Right lung (tissue), 10 donors: Measurements from ENCODE around the gene PLEKHM2. TPM values are rescaled to one million over a fixed set of nuclear protein-coding genes. Genes with fewer than 3 reads are reported as not detected.
"Not testable (repeated sequence)": the region's sequence is repeated elsewhere in the genome, so short reads cannot be mapped to it uniquely, and the experiment has no call there.

ENCODE experiments used
- DNase-seq, 2 donors: peaks; one replicate each; pipeline ENCODE4 v3.0.0-alpha.2; 2013
- long read RNA-seq, 8 donors: transcript quantifications; one replicate each; lab custom pipeline, GENCODE V29; 2026
- polyA plus RNA-seq, 5 donors: library from polyadenylated mRNA; unstranded; fragments of 120-200 nt; gene quantifications; one replicate each; pipeline versions ENCODE4 v1.2.1 to v1.2.3, GENCODE V29; 2013; ENCODE audit warnings: inconsistent platforms in 1 of 5, low replicate concordance in 1 of 5; ENCODE audit not compliant: insufficient read length in 5 of 5, insufficient read depth in 1 of 5

Gene PLEKHM2
- polyA plus RNA-seq, result 10 to 100 TPM; 42.6 to 62.2 (median 55.3) TPM
- long read RNA-seq, donor 1, full-length matches to known transcripts, result 6 of 61 reads
- long read RNA-seq, donor 1, partial matches to known transcripts, result 55 of 61 reads
- long read RNA-seq, donor 1, other reads (novel, unspliced or antisense), result 0 of 61 reads
- long read RNA-seq, donor 2, full-length matches to known transcripts, result 6 of 17 reads
- long read RNA-seq, donor 2, partial matches to known transcripts, result 11 of 17 reads
- long read RNA-seq, donor 2, other reads (novel, unspliced or antisense), result 0 of 17 reads
- long read RNA-seq, donor 3, full-length matches to known transcripts, result 1 of 1 reads
- long read RNA-seq, donor 3, partial matches to known transcripts, result 0 of 1 reads
- long read RNA-seq, donor 3, other reads (novel, unspliced or antisense), result 0 of 1 reads
- long read RNA-seq, donor 4, partial matches to known transcripts, result 6 of 6 reads
- long read RNA-seq, donor 4, other reads (novel, unspliced or antisense), result 0 of 6 reads
- long read RNA-seq, donor 5, full-length matches to known transcripts, result 2 of 15 reads
- long read RNA-seq, donor 5, partial matches to known transcripts, result 13 of 15 reads
- long read RNA-seq, donor 5, other reads (novel, unspliced or antisense), result 0 of 15 reads
- long read RNA-seq, donor 6, full-length matches to known transcripts, result 2 of 28 reads
- long read RNA-seq, donor 6, partial matches to known transcripts, result 26 of 28 reads
- long read RNA-seq, donor 6, other reads (novel, unspliced or antisense), result 0 of 28 reads
- long read RNA-seq, donor 7, full-length matches to known transcripts, result 6 of 13 reads
- long read RNA-seq, donor 7, partial matches to known transcripts, result 7 of 13 reads
- long read RNA-seq, donor 7, other reads (novel, unspliced or antisense), result 0 of 13 reads
- long read RNA-seq, donor 8, full-length matches to known transcripts, result 1 of 1 reads
- long read RNA-seq, donor 8, partial matches to known transcripts, result 0 of 1 reads
- long read RNA-seq, donor 8, other reads (novel, unspliced or antisense), result 0 of 1 reads

DNA sequence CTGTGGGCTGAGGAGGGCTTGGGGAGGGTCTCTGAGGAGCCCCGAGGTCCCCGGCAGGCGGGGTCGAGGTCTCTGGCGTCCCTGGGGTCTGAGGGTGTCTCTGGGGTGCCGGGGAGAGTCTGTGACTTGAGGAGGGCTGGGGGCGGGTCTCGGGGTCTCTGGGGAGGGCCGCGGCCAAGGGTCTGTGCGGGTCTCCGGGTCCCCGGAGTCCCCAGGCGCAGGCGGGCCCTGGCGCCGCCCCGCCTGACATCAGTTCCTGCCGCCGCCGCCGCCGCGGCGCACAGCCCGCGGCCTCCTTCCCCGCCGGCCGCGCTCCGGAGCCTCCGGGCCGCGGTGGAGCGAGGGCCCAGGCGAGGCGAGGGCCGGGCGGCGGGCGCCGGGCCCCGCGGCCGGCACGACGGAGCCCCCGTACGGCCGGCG lies at the start of gene PLEKHM2:
Gene PLEKHM2 (plus strand): TSS at position 279 of the 420 bp plus-strand sequence. CDS start 239 bp downstream, outside the sequence.
- DNase-seq, result peak in 1 of 2 donors; percentile 45

GRCh38 chr1:15636436-15636835 lies 47.7 kb upstream of the PLEKHM2 start:
- DNase-seq, result no peak

GRCh38 chr1:15637826-15638225 lies 46.3 kb upstream of the PLEKHM2 start:
- DNase-seq, result no peak

DNA sequence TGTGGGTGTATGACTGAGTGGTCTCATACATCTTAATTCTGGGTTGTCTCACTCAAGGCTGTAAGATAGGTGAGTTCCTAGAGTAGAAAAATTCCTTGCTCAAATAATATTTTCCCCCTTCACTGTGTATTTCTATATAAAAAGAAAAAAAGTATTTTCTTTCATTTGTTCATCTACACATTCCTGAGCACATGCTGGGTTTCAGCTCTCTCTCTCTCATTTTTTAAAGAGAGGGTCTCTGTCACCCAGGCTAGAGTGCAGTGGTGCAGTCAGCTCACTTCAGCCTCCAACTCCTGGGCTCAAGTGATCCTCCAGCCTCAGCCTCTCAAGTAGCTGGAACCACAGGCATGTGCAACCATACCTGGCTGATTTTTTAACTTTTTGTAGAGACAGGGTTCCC lies 44.9 kb upstream of the PLEKHM2 start:
- no peak for DNase-seq

DNA sequence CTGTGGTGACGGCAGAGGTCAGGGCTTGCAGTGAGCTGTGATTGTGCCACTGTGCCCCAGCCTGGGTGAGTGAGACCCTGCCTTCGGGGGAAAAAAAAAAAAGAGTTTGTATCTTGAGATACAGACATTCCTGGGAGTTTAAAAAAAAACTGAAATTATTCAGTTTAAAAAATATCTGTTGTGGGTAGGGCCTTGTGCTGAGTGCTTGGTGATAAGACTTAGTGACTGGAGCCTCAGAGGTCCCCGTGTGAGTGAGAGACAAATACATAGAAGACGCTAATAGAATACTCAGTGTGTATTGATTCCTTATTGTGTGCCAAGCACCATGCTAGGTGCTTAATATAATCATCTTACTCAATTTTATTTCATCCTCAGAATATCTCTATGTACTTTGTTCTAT lies 44.2 kb upstream of the PLEKHM2 start:
- DNase-seq, result no peak

DNA sequence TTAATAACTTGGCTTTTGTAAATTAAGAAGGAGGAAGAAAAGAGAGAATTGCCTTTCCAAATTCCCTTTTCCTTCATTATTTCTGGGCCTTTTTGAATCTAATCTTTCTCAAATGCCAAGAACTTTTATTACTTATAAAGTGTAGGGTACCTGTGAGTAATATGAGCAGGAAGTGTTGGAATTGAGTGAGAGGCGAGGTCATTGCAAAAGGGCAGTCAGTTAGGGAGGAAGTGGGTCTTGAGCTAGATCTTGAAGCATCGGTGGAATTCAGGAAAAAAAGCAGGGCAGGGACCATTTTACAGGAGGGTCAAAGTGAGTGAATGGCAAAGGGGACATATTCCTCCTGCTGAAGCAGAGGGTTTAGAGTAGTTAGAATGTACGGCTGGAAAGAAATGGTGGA lies 43.5 kb upstream of the PLEKHM2 start:
- no peak for DNase-seq

DNA sequence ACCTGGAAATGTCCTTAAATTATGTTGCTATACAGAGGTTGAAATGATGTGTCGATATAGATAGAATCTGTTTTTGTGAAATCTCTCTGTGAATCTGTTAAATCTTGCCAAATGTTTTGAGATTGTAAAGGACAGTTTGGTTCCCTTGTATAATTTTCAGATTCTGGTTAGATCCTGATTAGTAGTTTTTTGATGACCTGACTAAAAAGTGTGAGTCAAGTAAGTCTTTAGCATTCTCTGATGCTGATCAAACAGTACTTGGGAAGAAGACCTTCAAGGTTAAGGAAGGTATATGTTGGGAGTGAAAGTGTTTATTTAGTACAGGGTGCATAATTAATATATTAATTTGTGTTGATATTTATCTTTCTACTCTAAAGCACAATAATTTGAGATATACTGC lies 34.2 kb upstream of the PLEKHM2 start:
- DNase-seq, result no peak

GRCh38 chr1:15650433-15650832 lies 33.7 kb upstream of the PLEKHM2 start:
- no peak for DNase-seq

GRCh38 chr1:15652130-15652529 lies 32.0 kb upstream of the PLEKHM2 start:
- not testable (repeated sequence) for DNase-seq

DNA sequence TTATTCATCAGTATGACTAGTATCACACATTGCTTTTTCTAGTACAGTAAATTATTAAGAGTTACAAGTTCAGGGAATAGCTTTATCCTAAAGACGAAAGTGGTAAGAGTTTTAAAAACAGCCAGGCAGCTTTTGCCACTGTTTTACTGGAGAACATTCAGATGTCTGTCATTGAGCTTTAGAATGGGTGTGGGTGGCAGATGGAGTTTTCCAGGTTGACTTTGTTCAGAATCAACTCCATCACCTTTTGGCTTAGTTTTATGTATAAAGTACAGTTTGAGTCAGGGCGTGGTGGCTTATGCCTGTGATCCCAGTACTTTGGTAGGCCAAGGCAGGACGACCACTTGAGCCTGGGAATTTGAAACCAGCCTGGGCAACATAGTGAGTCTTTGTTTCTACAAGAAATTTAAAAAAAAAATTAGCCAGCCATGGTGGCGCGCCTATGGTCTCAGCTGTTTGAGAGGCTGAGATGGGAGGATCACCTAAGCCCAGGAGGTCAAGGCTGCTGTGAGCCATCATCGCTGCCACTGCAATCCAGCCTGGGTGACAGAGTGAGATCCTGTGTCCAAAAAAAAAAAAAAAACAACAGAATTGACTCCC lies 29.9 kb upstream of the PLEKHM2 start:
- DNase-seq, result no peak

DNA sequence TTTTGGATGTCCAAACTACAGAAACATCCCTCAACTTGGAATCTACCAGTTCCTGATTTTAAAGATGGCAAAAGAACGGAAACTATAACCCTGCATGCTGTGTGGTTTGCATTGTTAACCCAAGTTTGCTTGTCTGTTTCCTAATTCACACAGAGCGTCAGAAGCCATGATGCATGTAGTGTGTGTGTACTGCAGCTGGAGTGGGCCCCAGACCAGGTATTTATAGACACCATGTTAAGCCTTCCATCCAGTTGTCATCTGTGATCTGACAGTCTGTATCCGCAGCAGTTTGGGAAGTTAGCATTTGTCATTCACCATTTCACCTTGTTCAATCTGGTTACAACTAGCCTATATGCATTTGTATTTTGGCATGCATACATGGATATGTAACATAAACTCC lies 27.7 kb upstream of the PLEKHM2 start:
- no peak for DNase-seq

DNA sequence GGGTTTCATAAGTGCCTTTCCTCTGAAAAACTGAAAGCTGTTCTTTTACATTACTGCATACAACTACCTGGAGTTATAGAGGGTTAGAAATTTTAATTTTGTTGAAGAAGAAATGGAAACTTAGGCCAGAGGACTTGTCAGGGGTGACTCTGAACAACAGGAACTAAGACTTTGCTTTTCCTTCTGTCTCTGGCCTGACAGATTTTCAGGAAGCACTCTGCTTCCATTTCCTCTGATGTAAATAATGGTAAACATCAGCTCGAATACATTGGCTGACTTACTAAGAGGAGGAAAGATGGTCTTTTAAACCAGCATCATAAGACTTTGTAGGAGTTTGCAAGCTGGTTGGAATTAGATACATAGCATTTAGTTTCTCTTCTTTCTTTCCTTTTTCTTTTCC lies 27.1 kb upstream of the PLEKHM2 start:
- no peak for DNase-seq

DNA sequence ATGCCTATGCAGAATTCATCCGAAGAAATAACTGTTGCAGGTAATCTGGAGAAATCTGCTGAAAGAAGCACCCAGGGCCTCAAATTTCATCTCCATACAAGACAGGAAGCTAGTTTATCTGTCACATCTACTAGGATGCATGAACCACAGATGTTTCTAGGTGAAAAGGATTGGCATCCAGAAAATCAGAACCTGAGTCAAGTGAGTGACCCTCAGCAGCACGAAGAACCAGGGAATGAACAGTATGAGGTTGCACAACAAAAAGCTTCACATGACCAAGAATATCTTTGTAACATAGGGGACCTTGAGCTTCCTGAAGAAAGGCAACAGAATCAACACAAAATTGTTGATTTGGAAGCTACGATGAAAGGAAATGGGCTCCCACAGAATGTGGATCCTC lies 24.0 kb upstream of the PLEKHM2 start:
- DNase-seq, result no peak

DNA sequence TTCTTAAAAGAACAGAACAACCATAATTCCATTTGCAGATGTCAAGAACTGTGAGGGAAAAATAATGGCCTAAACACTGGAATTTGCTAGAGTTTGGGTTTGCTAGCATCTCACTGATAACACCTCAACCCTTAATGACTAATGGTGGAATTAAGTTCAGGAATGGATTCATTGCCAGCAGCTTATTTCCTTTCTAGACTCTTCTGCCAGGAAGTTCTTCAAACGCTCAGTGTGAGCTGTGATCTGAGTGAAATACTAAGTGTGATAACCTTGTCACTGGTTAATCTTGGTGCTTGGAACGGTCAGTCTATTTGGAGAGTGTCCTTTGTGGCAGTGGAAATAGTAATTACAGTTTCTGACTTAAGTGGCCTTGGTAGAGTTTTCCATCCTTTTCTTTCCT lies 21.6 kb upstream of the PLEKHM2 start:
- peak in 1 of 2 donors; percentile 18 for DNase-seq

- DNase-seq, result no peak
Measured at GRCh38 chr1:15663925-15664324, 20.2 kb upstream of the PLEKHM2 start.

- no peak for DNase-seq
Measured at GRCh38 chr1:15667362-15667761, 16.8 kb upstream of the PLEKHM2 start.

GRCh38 chr1:15668089-15668754 lies 15.9 kb upstream of the PLEKHM2 start:
- DNase-seq, result no peak

GRCh38 chr1:15669074-15669473 lies 15.0 kb upstream of the PLEKHM2 start:
- DNase-seq, result no peak

DNA sequence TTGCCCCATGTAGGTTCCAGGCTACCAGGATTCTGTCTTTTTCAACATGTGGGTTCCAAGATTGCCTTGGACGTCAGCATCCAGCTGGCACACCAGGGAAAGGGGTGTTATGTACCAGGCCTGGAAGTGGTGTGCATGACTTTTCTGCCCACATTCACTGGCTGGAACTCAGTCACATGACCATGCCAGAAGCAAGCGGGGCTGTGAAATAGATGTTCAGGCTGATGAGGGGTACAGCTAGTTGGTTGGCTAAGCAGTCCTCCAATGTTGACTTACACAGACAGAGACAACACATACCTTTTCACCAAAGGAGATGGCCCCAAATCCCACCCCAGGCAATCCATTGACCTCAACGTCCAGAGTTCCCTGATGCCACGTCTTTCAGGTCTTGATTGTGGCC lies 14.3 kb upstream of the PLEKHM2 start:
- DNase-seq, result no peak

- no peak for DNase-seq
Measured at GRCh38 chr1:15671430-15671829, 12.7 kb upstream of the PLEKHM2 start.

GRCh38 chr1:15674386-15675159 lies 9.5 kb upstream of the PLEKHM2 start:
- no peak for DNase-seq
